NCI-H187 (cell line): ENCODE measurements around the gene NDUFB6.
"Not testable (repeated sequence)": the region's sequence is repeated elsewhere in the genome, so short reads cannot be mapped to it uniquely, and the experiment has no call there.

Experiments used
- DNase-seq, 2 experiments: peaks; one replicate each; lab custom pipeline; 2025; lab: John Stamatoyannopoulos, UW

NDUFB6 gene

GRCh38 chr9:32524558-32524891, 48.4 kb downstream of the NDUFB6 start:
- DNase-seq: not testable (repeated sequence)

DNA sequence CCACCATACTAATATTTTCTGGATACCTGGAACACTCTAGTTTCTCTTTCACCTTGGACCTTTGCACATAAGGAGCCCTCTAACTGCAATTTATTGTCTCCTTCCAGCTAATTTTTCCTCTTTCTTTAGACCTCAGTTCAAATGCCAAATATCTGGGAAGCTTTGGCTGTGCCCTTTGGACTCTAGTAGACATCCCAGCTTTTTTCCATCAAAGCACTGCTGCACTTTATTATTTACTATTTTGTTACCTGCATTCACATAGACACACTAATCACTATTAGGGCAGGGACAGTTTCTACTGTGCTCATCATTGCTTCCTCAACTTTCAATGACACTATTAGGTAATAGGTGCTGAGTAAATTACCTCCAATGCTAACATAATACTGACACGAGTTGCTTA, 49.0 kb downstream of the NDUFB6 start:
- DNase-seq: no peak

- DNase-seq: no peak
These were observed 54.7 kb downstream of the NDUFB6 start for GRCh38 chr9:32518276-32518675.

GRCh38 chr9:32516241-32516640, 56.7 kb downstream of the NDUFB6 start:
- DNase-seq: no peak

DNA sequence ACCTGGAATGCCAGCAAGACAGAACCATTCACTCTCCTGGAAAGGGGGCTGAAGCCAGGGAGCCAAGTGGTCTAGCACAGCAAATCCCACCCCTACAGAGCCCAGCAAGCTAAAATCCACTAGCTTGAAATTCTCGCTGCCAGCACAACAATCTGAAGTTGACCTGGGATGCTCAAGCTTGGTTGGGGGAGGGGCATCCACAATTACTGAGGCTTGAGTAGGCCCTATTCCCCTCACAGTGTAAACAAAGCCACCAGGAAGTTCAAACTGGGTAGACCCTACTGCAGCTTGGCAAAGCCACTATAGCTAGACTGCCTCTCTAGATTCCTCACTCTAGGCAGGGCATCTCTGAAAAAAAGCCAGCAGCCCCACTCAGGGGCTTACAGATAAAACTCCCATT, 64.2 kb downstream of the NDUFB6 start:
- DNase-seq: no peak

DNA sequence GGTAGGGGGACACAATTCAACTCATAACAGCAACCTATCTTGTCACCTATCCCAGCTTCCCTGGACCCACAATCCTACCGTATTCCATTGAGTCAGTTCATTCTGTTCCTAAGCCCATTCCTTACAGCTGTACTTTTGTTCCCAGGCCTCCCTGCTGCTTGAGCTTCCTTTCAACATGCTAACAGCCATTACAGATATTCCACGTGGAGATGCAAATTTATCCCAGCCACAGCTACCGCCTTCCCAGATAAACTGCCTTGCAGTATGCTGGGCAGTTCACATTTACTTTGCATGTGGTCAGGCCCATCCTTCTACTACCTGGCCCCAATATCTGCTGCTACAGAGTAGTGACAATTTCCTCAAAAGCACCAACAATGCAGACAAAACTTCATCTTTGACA, 70.0 kb downstream of the NDUFB6 start:
- DNase-seq: no peak
